RCC 7860 (cell line): ENCODE measurements around the gene IL6ST.
"Not testable (repeated sequence)": the region's sequence is repeated elsewhere in the genome, so short reads cannot be mapped to it uniquely, and the experiment has no call there.

ENCODE experiments used
- DNase-seq: peaks from one replicate; pipeline ENCODE4 v3.0.0-alpha.2; 2015; ENCODE audit warnings: low spot score
- FAIRE-seq: peaks from 2 replicates; lab custom pipeline; 2012; peaks lifted over from hg19 to GRCh38; lab: Jason Lieb, UNC

Gene IL6ST

DNA sequence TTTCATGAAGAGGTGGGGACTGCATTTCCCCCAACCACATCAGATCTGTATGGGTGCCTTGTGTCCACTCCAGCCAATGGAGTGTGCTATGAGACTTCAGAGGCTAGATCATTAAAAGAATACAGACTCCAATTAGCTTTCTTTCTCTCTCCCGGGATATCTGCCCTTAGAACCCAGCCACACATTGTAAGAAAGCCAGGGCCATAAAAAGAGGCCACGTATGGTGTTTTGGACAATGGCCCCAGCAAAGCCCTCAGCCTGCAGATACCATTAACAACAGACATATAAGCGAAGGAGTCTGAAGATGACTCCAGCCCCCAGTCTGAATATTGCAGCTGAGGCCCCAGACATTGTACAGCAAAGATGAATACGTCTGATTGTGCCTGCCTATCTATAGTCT lies 21.5 kb downstream of the IL6ST start:
- no peak for FAIRE-seq

GRCh38 chr5:55969956-55970355 lies 24.8 kb downstream of the IL6ST start:
- FAIRE-seq: no peak
- DNase-seq: no peak

More for the DNA sequence above, 21.5 kb downstream of the IL6ST start:
- no peak for DNase-seq

- FAIRE-seq: no peak
- no peak for DNase-seq
Observed at GRCh38 chr5:55966284-55966683, 28.5 kb downstream of the IL6ST start.

- no peak for DNase-seq
- no peak for FAIRE-seq
Observed at GRCh38 chr5:55965525-55965924, 29.2 kb downstream of the IL6ST start.

DNA sequence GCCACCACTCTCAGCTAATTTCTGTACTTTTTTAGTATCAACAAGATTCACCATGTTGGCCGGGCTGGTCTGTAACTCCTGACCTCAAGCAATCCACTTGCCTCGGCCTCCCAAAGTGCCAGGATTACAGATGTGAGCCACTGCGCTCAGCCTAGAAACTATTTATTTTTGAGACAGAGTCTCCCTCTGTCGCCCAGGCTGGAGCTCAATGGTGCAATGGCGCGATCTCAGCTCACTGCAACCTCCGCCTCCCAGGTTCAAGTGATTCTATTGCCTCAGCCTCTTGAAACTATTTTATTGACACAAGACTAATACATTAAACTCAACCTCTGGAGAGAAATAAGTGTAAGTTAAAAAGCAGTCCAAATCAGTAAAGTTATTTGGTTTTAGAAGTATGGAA lies 34.0 kb downstream of the IL6ST start:
- no peak for DNase-seq
- FAIRE-seq: no peak

DNA sequence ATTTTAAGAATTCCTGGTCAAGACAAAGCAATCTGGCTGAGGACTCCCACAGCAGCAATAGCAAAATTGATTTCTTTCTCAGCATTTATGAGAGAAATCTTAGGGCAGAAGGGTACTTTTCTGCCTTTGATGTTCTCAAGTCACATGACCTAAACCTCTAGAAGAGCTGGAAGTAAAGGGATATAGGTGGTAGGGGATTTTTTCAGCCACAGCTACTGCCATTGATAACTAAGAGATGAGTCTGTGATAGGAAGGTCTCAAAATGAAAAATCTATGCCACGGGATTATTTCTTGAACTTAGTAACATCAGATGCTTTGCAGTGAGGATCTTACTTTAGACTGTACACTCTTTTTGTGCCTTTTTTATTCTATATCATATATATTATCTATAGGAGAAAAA lies 35.6 kb downstream of the IL6ST start:
- FAIRE-seq (no peak), DNase-seq (no peak)

DNA sequence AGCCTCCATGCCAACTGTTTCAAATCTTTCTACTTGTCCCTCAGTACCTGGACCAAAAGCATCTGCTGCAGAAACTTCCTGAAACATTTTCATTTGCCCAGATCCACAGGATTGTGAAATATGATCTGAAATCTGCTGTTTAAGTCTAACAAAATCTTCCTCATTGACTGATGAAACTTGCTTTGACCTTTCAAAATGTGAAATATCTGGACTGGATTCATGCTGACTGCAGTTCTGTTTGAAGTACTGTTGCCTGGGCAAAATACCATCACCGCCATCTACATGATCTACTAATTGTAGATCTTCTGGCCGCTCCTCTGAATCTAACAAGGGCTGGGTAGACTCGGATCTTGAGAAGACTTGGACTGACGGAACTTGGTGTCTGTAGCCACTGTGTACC lies 53.6 kb downstream of the IL6ST start:
- DNase-seq, FAIRE-seq: not testable (repeated sequence)

GRCh38 chr5:55937598-55937997 lies 57.2 kb downstream of the IL6ST start:
- not testable (repeated sequence) for FAIRE-seq, DNase-seq

DNA sequence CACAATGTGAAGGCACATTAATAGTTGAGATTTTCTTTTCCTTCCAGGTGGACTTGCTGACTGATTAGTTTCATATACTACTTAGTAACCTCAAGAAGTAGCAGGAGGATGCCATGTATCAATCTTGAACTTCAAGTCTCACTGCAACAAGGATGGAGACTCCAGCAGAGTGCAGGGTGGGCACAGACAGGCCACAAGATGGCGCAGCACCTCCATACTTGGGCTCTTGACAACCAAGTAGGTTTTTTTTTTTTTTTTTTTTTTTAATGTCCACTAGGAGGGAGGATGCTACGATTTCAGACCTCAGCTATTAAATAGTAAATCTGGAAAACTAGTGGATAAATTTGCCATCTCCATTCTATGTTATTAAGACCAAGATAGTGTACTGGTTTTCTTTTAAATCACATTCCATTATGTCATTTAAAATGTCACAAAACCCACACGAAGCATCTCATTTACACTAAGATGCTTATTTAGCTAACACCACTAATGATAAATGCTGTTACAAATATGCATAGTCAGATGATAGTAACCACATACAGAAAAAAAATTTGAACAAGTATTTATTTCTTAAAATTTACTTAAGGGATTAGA lies 58.6 kb downstream of the IL6ST start:
- DNase-seq (peak; percentile 31), FAIRE-seq (peak; percentile 34)

- FAIRE-seq (no peak), DNase-seq (no peak)
Observed at GRCh38 chr5:55935371-55935770, 59.4 kb downstream of the IL6ST start.

GRCh38 chr5:55934720-55935119 lies 60.0 kb downstream of the IL6ST start:
- FAIRE-seq: no peak
- no peak for DNase-seq

- no peak for DNase-seq
Observed at GRCh38 chr5:55934115-55934613, 60.6 kb downstream of the IL6ST start.

DNA sequence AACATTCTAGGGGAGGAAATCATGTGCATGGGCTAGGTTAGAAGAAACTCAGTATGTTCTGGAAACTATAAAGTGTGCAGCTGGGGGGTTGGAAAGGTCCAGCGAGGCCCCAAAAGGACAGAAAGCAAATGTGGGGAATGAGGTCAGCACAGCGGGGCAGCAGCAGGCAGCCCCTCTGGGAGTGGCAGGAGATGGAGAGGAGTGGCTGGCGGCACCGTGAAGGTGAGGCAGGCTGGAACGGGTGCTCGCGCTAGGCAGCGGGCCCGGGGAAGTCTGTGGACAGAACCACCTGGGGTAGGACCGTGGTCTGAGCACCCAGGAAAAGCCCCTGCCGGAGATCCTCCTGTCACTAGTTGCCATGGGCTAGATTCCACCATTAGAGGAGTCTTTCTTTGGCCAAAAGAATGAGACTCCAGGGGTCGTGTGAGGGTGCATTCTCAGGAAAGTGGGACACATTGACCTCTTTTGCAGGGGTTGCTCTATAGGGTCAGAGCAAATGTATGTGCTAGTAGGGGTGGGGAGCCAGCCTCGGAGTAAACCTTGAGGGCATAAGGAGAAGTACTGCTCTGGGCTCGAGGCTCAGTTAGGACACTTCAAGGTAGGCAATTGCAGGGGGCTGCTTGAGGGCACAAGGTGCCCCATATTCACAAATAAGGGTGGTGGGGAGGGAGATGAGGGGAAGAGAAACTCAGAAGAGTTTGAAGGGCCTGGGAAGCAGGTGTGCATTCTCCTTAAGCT lies 61.2 kb downstream of the IL6ST start:
- DNase-seq (no peak), FAIRE-seq (no peak)

More at GRCh38 chr5:55934115-55934613, 60.6 kb downstream of the IL6ST start:
- no peak for FAIRE-seq

DNA sequence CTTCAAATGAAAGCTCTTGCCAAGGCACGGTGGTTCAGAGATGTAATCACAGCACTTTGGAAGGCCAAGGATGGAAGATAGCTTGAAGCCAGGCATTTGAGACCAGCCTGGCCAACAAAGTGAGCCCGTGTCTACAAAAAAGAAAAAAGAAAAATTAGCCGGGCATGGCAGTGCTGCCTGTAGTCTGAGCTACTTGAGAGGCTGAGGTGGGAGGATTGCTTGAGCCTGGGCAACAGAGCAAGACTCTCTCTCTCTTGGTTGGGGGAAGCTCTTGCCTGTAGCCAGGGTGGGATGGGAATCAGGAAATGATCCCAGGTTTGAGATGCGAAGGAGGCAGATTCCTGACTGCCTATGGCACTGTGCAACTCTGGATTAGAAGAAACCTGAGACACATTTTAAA lies 62.1 kb downstream of the IL6ST start:
- FAIRE-seq: no peak
- DNase-seq: no peak

GRCh38 chr5:55929020-55929799 lies 65.6 kb downstream of the IL6ST start:
- FAIRE-seq: no peak

DNA sequence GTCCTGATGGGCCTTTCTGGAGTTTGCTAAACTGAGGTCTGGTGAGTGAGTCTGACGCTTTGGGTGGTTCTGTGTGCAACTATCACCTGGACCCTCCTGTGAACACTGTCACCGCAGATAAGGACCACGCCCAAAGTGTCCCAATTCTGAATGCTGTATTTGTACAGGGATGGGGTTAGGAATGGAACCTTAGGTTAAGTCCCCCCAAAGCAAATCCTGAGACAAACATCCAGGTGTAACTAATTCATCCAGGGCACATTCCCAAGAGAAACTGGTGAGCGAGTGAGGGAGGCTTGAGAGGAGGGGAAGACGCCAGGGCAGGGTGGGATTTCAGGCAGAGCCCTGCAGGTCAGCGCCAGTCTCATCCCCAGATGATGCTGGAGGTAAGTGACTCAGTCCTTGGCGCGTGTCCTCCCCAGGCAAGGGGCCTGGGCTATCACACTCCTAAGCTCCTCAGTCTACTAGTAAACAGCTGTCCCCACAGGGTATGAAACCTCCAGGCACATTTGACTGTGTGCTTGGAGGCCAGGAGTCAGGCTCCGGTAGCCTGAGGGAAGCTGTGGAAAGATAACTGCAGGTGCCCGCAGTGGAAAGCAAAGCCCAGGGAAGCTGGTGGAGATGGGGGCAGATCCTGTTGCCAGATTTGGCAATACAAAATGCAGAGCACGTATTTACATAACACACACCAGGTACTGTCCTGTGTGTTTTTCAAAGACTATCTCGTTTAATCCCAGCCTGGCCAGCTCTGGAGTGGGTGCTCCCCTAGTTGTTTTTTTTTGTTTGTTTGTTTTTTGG lies 66.7 kb downstream of the IL6ST start:
- FAIRE-seq (no peak), DNase-seq (no peak)

More at GRCh38 chr5:55929020-55929799, 65.6 kb downstream of the IL6ST start:
- DNase-seq: no peak

GRCh38 chr5:55926476-55926875 lies 68.3 kb downstream of the IL6ST start:
- DNase-seq (no peak), FAIRE-seq (no peak)

DNA sequence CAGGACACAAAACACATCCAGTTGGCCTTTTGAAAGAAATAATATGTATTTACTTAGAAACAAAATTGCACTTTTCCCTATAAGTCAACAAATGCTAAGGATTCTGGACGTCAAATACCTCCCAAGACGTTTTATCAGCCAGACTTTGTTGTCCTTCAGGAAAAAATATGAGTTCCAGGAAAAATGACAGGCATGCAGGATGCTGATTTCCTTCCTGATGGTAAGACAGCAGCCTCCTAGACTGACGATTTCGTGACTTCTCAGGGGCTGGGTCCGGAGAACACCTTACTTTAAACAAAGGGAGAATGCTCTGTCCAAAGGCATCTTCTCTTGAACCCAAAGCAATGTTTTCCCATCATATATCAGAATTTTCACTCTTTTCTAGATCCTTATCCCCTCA lies 69.1 kb downstream of the IL6ST start:
- DNase-seq (no peak), FAIRE-seq (no peak)

DNA sequence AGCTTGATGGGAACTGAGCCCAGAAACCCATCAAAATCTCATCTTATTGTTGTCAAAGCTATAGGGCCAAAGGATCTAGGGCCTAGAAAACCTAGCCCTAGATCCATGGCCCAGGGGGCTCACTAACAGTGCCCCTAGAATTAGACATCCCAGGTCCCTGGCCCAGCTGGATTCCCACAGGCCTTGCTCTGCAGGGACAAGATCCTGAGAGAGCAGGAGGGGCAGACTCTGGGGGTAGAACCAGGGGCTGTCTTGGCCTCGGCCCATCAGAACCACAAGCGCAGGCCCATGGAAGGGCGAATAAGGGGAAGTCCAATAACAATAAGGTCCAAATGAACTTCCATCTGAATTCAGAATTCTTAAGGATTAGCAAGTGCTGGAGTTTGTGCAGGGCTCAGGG lies 69.6 kb downstream of the IL6ST start:
- DNase-seq (no peak), FAIRE-seq (no peak)

GRCh38 chr5:55924744-55925143 lies 70.0 kb downstream of the IL6ST start:
- DNase-seq (no peak), FAIRE-seq (no peak)
